HG03442 (cell line): ENCODE results near the gene B4GALNT2.
"Not testable (repeated sequence)": the region's sequence is repeated elsewhere in the genome, so short reads cannot be mapped to it uniquely, and the experiment has no call there.

Experiments used
- ATAC-seq: cut with Tn5 transposase; IDR thresholded peaks from one replicate; pipeline ENCODE4 v1.9.1; 2021; ENCODE audit warnings: mild to moderate bottlenecking, moderate library complexity; ENCODE audit not compliant: unreplicated experiment

B4GALNT2 gene

GRCh38 chr17:49117587-49118230 is 14.9 kb upstream of the B4GALNT2 start:
- ATAC-seq, result no peak

DNA sequence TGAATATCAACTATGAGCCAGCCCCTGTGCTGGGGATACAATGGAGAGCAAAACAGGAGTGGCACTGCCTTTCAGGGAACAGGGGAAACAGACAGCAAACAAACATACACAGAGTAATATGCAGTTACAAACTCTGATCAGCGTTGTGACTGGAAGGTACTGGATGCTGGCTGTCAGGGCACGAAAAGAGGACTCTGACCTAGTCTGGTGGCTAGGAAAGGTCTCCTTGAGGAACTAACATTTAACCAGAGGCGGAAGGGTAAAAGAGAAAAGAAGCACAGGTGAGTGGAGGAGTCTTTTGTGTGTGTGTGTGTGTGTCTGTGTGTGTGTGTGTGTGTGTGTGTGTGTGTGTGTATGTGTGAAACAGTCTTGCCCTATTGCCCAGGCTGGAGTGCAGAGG is 12.4 kb upstream of the B4GALNT2 start:
- ATAC-seq, result no peak

GRCh38 chr17:49121696-49122292 is 10.8 kb upstream of the B4GALNT2 start:
- ATAC-seq, result no peak

DNA sequence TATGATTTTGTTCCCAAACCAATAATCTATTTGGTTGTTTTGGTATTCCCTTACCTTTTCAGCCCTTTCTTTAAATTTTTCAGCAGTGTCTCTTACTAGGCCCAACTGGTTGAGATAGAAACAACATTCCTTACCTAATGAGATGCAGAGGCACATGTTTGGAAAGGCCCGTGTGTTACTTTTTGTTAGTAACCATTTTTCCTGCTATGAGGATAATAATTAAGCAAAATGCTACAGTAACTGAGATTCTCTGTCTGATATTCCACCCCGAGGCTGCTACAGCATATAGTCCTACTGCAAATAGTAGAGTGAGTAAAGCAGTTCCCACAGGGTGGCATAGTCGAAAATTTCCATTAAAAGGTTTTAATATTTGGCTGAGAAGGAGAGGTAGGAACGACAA is 10.0 kb upstream of the B4GALNT2 start:
- no peak for ATAC-seq

- ATAC-seq, result no peak
Measured at GRCh38 chr17:49123061-49123460, 9.5 kb upstream of the B4GALNT2 start.

- no peak for ATAC-seq
Measured at GRCh38 chr17:49125449-49125848, 7.1 kb upstream of the B4GALNT2 start.

DNA sequence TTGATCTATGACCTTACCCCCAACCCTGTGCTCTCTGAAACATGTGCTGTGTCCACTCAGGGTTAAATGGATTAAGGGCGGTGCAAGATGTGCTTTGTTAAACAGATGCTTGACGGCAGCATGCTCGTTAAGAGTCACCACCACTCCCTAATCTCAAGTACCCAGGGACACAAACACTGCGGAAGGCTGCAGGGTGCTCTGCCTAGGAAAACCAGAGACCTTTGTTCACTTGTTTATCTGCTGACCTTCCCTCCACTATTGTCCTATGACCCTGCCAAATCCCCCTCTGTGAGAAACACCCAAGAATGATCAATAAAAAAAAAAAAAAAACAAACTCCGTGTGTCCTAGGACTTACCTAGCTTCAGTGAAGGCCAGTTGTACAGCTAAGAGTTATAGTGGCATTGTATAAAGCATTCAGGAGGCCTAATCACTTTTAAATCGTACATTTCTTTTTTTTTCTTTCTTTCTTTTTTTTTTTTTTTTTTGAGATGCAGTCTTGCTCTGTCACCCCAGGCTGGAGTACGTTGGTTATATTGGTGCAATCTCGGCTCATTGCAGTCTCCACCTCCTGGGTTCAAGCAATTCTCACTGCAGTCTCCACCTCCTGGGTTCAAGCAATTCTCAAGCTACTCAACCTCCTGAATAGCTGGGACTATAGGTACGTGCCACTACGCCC is 6.2 kb upstream of the B4GALNT2 start:
- not testable (repeated sequence) for ATAC-seq

DNA sequence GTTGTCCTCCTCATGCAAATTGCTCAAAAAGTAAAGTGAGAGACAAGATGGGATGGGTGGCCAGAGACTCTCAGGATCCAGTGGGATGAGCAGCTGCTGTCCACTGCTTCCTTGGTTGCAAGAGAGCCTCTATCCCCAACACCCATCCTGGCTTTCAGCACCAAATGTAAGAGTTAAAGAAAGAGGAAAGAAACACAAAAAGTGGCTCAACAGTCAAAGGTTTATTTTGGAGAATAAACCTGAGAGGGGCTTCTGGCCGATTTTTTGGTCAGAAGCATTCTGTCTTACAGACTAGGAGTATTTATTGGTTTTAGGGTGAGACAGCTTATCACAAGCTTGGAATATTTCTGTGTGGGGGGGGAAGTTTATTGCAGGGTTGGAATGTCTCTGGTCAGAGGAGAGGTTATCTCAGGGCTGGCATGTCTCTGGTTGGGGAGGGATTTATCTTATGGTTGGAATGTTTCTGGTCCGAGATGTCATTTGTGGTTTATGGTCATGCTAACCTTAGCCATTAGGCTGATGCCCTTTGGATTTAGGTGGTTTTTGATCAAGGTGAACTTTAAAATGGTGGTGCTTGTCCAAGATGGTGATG is 3.1 kb upstream of the B4GALNT2 start:
- ATAC-seq, result not testable (repeated sequence)

DNA sequence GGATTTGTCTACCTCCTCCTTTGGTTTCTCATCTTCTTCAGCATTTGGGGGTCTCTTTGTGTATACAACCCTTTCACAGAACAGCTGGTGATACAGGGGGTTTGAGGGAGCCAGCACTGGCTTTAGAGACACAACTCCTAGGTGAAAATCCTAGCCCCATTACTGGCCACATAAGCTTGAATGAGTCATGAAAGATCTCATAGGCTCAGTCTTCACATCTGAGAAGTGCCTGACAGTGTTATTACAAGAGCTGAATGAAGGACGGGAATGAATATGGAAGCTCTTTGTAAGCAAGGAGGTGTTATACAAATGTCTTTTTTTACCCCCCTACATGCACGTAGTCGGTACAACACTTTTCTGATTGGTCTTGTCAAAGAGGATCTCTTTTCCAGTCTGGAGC is 1.7 kb upstream of the B4GALNT2 start:
- no peak for ATAC-seq

- ATAC-seq, result no peak
Measured at GRCh38 chr17:49132317-49132698, 261 bp upstream of the B4GALNT2 start.

- no peak for ATAC-seq
Measured at GRCh38 chr17:49136335-49136734, 3.8 kb downstream of the B4GALNT2 start.

DNA sequence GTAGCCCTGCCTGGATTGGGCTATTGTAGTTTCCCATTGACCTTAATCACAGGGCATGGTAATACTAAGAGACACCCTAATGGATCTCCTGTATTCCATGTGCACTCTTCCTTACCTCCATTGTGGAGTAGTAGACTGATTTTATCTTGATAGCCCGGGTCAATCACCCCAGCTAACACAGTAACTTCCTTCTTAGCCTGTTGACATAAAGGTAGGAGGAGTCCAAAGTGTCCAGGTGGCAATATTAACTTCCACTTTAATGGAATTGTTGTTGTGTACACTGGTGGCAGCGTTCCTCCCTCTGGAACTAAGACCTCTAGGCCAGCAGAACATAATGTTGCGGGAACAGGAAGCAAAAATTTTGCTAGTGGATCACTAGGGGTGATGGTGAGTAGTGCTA is 13.1 kb downstream of the B4GALNT2 start:
- ATAC-seq, result not testable (repeated sequence)

DNA sequence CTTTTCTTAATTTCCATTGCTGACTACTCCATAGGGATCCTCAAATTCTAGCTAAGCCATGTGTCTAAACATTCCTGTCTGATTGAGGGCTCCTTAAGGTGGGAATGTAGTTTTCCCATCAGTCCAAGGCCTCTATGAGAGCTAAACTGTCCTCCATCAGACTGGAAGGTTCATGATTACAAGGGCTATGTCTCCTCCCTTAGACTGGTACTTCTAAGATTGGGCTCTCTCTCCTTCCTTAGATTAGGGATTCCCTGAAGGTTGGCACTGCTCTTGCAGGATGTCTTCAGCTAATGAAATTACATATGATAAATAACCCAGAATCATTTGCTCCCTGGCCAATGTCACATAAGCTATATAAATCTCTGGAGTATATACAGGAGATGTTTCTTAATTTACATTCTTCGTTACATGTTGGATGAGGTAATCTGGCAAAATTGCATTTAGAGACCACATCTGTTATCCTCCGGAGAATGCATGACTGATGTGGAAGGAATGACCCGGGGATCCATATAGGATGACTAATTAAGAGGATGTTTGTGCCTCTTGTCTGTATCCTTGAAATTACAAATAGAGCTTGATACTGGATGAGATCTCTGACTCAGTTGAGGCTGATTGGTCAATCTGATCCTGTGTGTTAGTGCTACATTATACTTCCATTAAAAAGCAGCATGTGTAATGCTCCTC is 14.2 kb downstream of the B4GALNT2 start:
- no peak for ATAC-seq

- no peak for ATAC-seq
Measured at GRCh38 chr17:49148171-49148570, 15.6 kb downstream of the B4GALNT2 start.

DNA sequence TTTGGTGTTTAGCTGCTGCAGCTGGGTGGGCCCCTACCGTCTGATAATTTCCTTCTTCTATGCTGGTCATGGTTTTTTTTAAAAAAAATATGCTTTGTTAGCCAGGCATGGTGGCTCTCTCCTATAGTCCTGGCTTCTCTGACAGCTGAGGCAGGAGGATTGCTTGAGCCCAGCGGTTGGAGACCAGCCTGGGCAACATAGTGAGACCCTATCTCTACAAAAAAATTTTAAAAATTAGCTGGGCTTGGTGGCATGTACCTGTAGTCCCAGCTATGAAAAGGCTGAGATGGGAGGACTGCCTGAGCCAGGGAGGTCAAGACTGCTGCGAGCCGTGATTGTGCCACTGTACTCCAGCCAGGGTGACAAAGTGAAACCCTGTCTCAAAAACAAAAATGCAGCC is 19.4 kb downstream of the B4GALNT2 start:
- no peak for ATAC-seq

DNA sequence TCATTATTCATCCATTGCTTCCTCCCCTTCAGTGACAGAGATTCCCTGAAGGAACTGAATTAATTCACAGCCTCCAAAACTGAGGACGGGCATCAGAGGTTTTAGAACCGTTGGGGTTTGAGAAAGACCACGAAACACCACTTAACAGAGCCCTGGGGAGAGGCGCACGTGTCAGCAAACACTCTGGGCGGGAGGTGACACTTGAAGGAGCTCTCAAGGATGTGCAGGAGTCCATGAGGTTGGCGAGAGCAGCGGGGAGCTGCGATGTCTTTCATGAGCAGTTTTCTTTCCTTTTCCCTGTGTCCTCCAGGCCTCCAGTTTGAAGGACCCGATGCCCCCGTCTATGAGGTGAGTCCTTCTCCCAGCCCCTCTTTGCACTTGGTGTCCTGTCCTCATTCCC is 23.7 kb downstream of the B4GALNT2 start:
- ATAC-seq, result no peak

DNA sequence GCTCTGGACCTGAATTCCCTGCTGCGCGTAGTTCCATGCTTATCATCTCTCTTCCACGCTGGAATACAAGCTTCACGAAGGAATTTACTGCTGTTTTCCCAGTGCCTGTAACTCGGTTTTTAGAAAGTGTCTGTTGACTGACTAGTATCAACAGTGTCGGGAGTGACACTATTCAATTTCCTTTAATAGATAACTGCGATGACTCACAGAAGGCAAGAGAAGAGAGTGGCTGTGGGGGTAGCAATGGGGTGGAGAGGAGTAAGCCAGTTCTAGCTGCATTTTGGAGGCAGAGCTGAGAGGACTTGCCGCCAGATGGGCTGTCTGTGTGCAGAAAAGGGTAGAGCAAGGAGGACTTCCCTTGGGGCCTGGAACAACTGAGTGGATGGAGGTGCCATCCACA is 25.2 kb downstream of the B4GALNT2 start:
- no peak for ATAC-seq

- ATAC-seq, result no peak
Measured at GRCh38 chr17:49162866-49163265, 30.3 kb downstream of the B4GALNT2 start.

- ATAC-seq, result no peak
Measured at GRCh38 chr17:49165143-49165542, 32.6 kb downstream of the B4GALNT2 start.

DNA sequence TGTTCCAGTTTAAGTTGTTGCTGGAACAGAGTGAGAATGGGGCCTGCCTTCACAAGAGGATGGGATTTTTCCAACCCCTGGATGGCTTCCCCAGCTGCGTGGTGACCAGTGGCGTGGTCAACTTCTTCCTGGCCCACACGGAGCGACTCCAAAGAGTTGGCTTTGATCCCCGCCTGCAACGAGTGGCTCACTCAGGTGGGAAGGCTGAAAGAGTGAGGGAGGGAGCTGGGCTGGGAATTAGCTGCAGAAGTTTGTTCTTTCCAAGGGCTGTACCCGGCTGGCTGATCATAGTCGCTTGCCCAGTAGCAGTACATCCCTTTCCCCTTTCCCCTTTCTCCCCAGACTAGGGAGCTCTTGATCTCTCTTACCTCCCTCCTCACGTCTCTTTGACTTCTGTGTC is 36.1 kb downstream of the B4GALNT2 start:
- no peak for ATAC-seq

GRCh38 chr17:49170216-49170615 is 37.6 kb downstream of the B4GALNT2 start:
- ATAC-seq, result no peak
